Natural killer cell (primary cell): ENCODE results near the gene POU6F2. TPM values are rescaled to one million over a fixed set of nuclear protein-coding genes. Genes with fewer than 3 reads are reported as not detected.

Experiments
- ATAC-seq, 3 donors: fragments of 150-1000 bp in 2 of 3; fragments of 200-7000 bp in 1 of 3; cut with Tn5 transposase; 1 replicate in 1 of 3; 2 replicates in 2 of 3; pipeline ENCODE4 v1.10.0; 2021; ENCODE audit warnings: mild to moderate bottlenecking in 2 of 3, moderate library complexity in 2 of 3
- DNase-seq, 2 donors: peaks; one replicate each; pipeline versions ENCODE4 v3.0.0 to v3.0.0-alpha.2; 2013 to 2021; ENCODE audit warnings: mixed read lengths in 1 of 2
- H3K27ac ChIP-seq: one replicate; pipeline ENCODE4 v1.5.1; 2013; ENCODE audit warnings: mild to moderate bottlenecking, low read length
- H3K27me3 ChIP-seq: one replicate; pipeline ENCODE4 v1.6.1; 2013; ENCODE audit warnings: low read length; ENCODE audit not compliant: control insufficient read depth, insufficient read depth
- H3K36me3 ChIP-seq: one replicate; pipeline ENCODE4 v1.6.1; 2013; ENCODE audit warnings: low read length; ENCODE audit not compliant: control insufficient read depth, insufficient read depth
- H3K4me1 ChIP-seq: one replicate; pipeline ENCODE4 v1.6.1; 2013; ENCODE audit warnings: low read length; ENCODE audit not compliant: control insufficient read depth, insufficient read depth
- H3K4me3 ChIP-seq: one replicate; pipeline ENCODE4 v1.5.1; 2013; ENCODE audit warnings: low read length
- H3K9me3 ChIP-seq: one replicate; pipeline ENCODE4 v1.6.1; 2013; ENCODE audit warnings: low read length; ENCODE audit not compliant: control insufficient read depth, insufficient read depth
- H3K27ac Mint-ChIP-seq, 2 donors: one replicate each; pipeline ENCODE4 v1.8.0; 2022; ENCODE audit warnings: mild to moderate bottlenecking in 2 of 2, mixed read lengths in 2 of 2, moderate library complexity in 1 of 2
- H3K27me3 Mint-ChIP-seq, 2 donors: one replicate each; pipeline ENCODE4 v1.8.0; 2022; ENCODE audit warnings: low read depth in 2 of 2, mixed read lengths in 2 of 2
- H3K36me3 Mint-ChIP-seq: one replicate; pipeline ENCODE4 v1.8.0; 2022; ENCODE audit warnings: mixed read lengths
- H3K4me1 Mint-ChIP-seq, 2 donors: one replicate each; pipeline ENCODE4 v1.8.0; 2022; ENCODE audit warnings: mixed read lengths in 2 of 2
- H3K4me3 Mint-ChIP-seq: one replicate; pipeline ENCODE4 v1.8.0; 2022; ENCODE audit warnings: mild to moderate bottlenecking, moderate library complexity, mixed read lengths
- H3K9me3 Mint-ChIP-seq, 2 donors: one replicate each; pipeline ENCODE4 v1.8.0; 2022; ENCODE audit warnings: mixed read lengths in 2 of 2
- CTCF ChIP-seq: fragments of 200-600 bp; IDR thresholded peaks from one replicate; pipeline ENCODE4 v1.8.0; 2022; ENCODE audit warnings: antibody characterized with exemption
- WGBS: methylation state at CpG from one replicate; pipeline ENCODE4 v1.1.7; 2013; ENCODE audit warnings: missing lambda C conversion rate; ENCODE audit not compliant: insufficient coverage; 5-methylcytosine and 5-hydroxymethylcytosine counted together
- intact Hi-C: fragments of 100-400 bp; cut with micrococcal nuclease; formaldehyde crosslinking; loops from one replicate; pipeline ENCODE4 v1.14.2; 2022
- total RNA-seq, 4 donors: library from RNA; stranded (reverse); fragments of 120-200 nt in 1 of 4; gene quantifications; one replicate each; pipeline versions ENCODE4 v1.2.3 to v1.2.4, GENCODE V29; 2013 to 2022

POU6F2 gene
- total RNA-seq, 3 donors from 2014 or later (not counting 1 experiment from before 2014, with no cell fraction given) = 0.28 to 0.29 TPM; not detected in 1

GRCh38 chr7:39416866-39417265 is 439.2 kb downstream of the POU6F2 start:
- peaks cover 5 to 9% of the 10 kb centered on the region in 2 donors for H3K4me1 Mint-ChIP-seq
- no peaks in the 10 kb centered on the region for H3K36me3 Mint-ChIP-seq
- 40% methylated on average over 1 of the region's 3 CpGs for WGBS
- peaks cover 18 to 34% of the 10 kb centered on the region in 2 donors for H3K27me3 Mint-ChIP-seq
- no peak for ATAC-seq
- H3K27ac ChIP-seq = no peak overlapping the region
- TF ChIP-seq CTCF = no peak
- H3K4me3 ChIP-seq = no peak overlapping the region
- H3K4me1 ChIP-seq = peaks cover 10% of the 10 kb centered on the region
- no peak for DNase-seq
- H3K9me3 ChIP-seq = no peaks in the 10 kb centered on the region
- no peaks in the 10 kb centered on the region for H3K36me3 ChIP-seq
- no peak overlapping the region for H3K27ac Mint-ChIP-seq
- intact Hi-C loops = no loop called here
- no peaks in the 10 kb centered on the region for H3K9me3 Mint-ChIP-seq
- H3K4me3 Mint-ChIP-seq = no peak overlapping the region
- H3K27me3 ChIP-seq = peaks cover 9% of the 10 kb centered on the region

GRCh38 chr7:39417642-39418041 is 439.9 kb downstream of the POU6F2 start:
- Mint-ChIP-seq H3K36me3 (no peaks in the 10 kb centered on the region), H3K9me3 (no peaks in the 10 kb centered on the region), H3K27ac (no peak overlapping the region), H3K4me1 (peaks cover 5 to 9% of the 10 kb centered on the region in 2 donors), H3K27me3 (peaks cover 19 to 34% of the 10 kb centered on the region in 2 donors), H3K4me3 (no peak overlapping the region)
- Histone ChIP-seq H3K9me3 (no peaks in the 10 kb centered on the region), H3K27ac (no peak overlapping the region), H3K4me1 (peaks cover 10% of the 10 kb centered on the region), H3K36me3 (no peaks in the 10 kb centered on the region), H3K27me3 (peaks cover 9% of the 10 kb centered on the region), H3K4me3 (no peak overlapping the region)
- 83% methylated on average over 1 of the region's 1 CpG for WGBS
- TF ChIP-seq CTCF = no peak
- DNase-seq = no peak
- no peak for ATAC-seq
- intact Hi-C loops = no loop called here

GRCh38 chr7:39421251-39421650 is 443.5 kb downstream of the POU6F2 start:
- H3K27ac ChIP-seq = no peak overlapping the region
- Mint-ChIP-seq H3K27ac (no peak overlapping the region), H3K9me3 (no peaks in the 10 kb centered on the region), H3K36me3 (no peaks in the 10 kb centered on the region), H3K4me1 (no peaks in the 10 kb centered on the region), H3K27me3 (peaks cover 16 to 37% of the 10 kb centered on the region in 2 donors), H3K4me3 (no peak overlapping the region)
- H3K4me1 ChIP-seq = no peaks in the 10 kb centered on the region
- no peak overlapping the region for H3K4me3 ChIP-seq
- intact Hi-C loops = no loop called here
- ATAC-seq (no peak), DNase-seq (no peak)
- 82% methylated on average over 2 of the region's 2 CpGs for WGBS
- no peak for TF ChIP-seq CTCF
- no peaks in the 10 kb centered on the region for H3K9me3 ChIP-seq
- H3K36me3 ChIP-seq = no peaks in the 10 kb centered on the region
- H3K27me3 ChIP-seq = peaks cover 1% of the 10 kb centered on the region

GRCh38 chr7:39421661-39422060 is 444.0 kb downstream of the POU6F2 start:
- intact Hi-C loops = no loop called here
- Mint-ChIP-seq H3K27me3 (peaks cover 17 to 33% of the 10 kb centered on the region in 2 donors), H3K27ac (no peak overlapping the region), H3K9me3 (no peaks in the 10 kb centered on the region), H3K4me3 (no peak overlapping the region), H3K4me1 (no peaks in the 10 kb centered on the region), H3K36me3 (no peaks in the 10 kb centered on the region)
- Histone ChIP-seq H3K4me3 (no peak overlapping the region), H3K4me1 (no peaks in the 10 kb centered on the region), H3K9me3 (no peaks in the 10 kb centered on the region), H3K27ac (no peak overlapping the region), H3K27me3 (no peaks in the 10 kb centered on the region), H3K36me3 (no peaks in the 10 kb centered on the region)
- no peak for TF ChIP-seq CTCF
- no peak for DNase-seq
- no peak for ATAC-seq
- WGBS = 81% methylated on average over 2 of the region's 2 CpGs
